Neural cell (in vitro differentiated cells): ENCODE measurements around the gene FAM200B. TPM values are rescaled to one million over a fixed set of nuclear protein-coding genes. Genes with fewer than 3 reads are reported as not detected.

Experiments used
- H2AFZ ChIP-seq: fragments of 200-600, 300-800 bp; sonication (generic), shearing (Covaris generic); 2 replicates; pipeline ENCODE4 v1.6.0; 2014; ENCODE audit warnings: low read depth, mild to moderate bottlenecking, antibody characterized with exemption, low read length, moderate library complexity
- H3F3A ChIP-seq: fragments of 200-600 bp; shearing (Covaris generic); 2 replicates; pipeline ENCODE4 v1.6.1; 2016; ENCODE audit warnings: mild to moderate bottlenecking, moderate library complexity, mixed read lengths, antibody characterized with exemption, low read length; ENCODE audit not compliant: insufficient read depth, poor library complexity, severe bottlenecking
- H3K27ac ChIP-seq: fragments of 200-600, 300-800 bp; sonication (generic), shearing (Covaris generic); 2 replicates; pipeline ENCODE4 v1.5.1; 2014; ENCODE audit warnings: mild to moderate bottlenecking, low read length, moderate library complexity
- H3K27me3 ChIP-seq: fragments of 300-800, 200-600 bp; sonication (generic), shearing (Covaris generic); 2 replicates; pipeline ENCODE4 v1.6.0; 2014; ENCODE audit warnings: mild to moderate bottlenecking, low read depth, low read length, moderate library complexity; ENCODE audit not compliant: insufficient read depth
- H3K36me3 ChIP-seq: fragments of 300-800, 200-600 bp; sonication (generic), shearing (Covaris generic); 2 replicates; pipeline ENCODE4 v1.5.1; 2014; ENCODE audit warnings: mild to moderate bottlenecking, antibody characterized with exemption, low read length, moderate library complexity; ENCODE audit not compliant: insufficient read depth
- H3K4me2 ChIP-seq: fragments of 300-800, 200-600 bp; sonication (generic), shearing (Covaris generic); 2 replicates; pipeline ENCODE4 v1.6.0; 2014; ENCODE audit warnings: mild to moderate bottlenecking, low read length
- H3K4me3 ChIP-seq: fragments of 300-800, 200-600 bp; sonication (generic), shearing (Covaris generic); 2 replicates; pipeline ENCODE4 v1.5.1; 2014; ENCODE audit warnings: mild to moderate bottlenecking, low read length, moderate library complexity
- H3K79me2 ChIP-seq: fragments of 200-600 bp; shearing (Covaris generic); replicated peaks from 2 replicates; pipeline ENCODE4 v1.6.0; 2014; ENCODE audit warnings: mild to moderate bottlenecking, low read length, moderate library complexity; ENCODE audit not compliant: insufficient read depth
- H3K9ac ChIP-seq: fragments of 300-800, 200-600 bp; sonication (generic), shearing (Covaris generic); 2 replicates; pipeline ENCODE4 v1.6.1; 2016; ENCODE audit warnings: mild to moderate bottlenecking, low read length, mixed read lengths
- H3K9me2 ChIP-seq: fragments of 200-600 bp; shearing (Covaris generic); 2 replicates; pipeline ENCODE4 v1.6.1; 2016; ENCODE audit warnings: mild to moderate bottlenecking, low read length, mixed read lengths; ENCODE audit not compliant: insufficient read depth
- H3K9me3 ChIP-seq: fragments of 200-600, 300-800 bp; sonication (generic), shearing (Covaris generic); 2 replicates; pipeline ENCODE4 v1.6.1; 2016; ENCODE audit warnings: mild to moderate bottlenecking, mixed run types, low read length, moderate library complexity, mixed read lengths
- H4K20me1 ChIP-seq: fragments of 200-600 bp; shearing (Covaris generic); 2 replicates; pipeline ENCODE4 v1.6.1; 2016; ENCODE audit warnings: mild to moderate bottlenecking, mixed run types; ENCODE audit not compliant: insufficient read depth
- EP300 ChIP-seq: fragments of 450-650 bp; conservative IDR thresholded peaks from 2 replicates; pipeline ENCODE4 v1.6.1; 2014; ENCODE audit warnings: antibody characterized with exemption, mild to moderate bottlenecking, moderate library complexity; ENCODE audit not compliant: poor library complexity, severe bottlenecking
- MXI1 ChIP-seq: fragments of 450-650 bp; conservative IDR thresholded peaks from 2 replicates; pipeline ENCODE4 v1.6.1; 2014; ENCODE audit warnings: antibody characterized with exemption, mild to moderate bottlenecking; ENCODE audit not compliant: poor library complexity, severe bottlenecking
- POLR2AphosphoS5 ChIP-seq: IDR thresholded peaks from 2 replicates; pipeline ENCODE4 v1.6.1; 2012
- RAD21 ChIP-seq: fragments of 450-650 bp; conservative IDR thresholded peaks from 2 replicates; pipeline ENCODE4 v1.6.1; 2014; ENCODE audit warnings: antibody characterized with exemption, mild to moderate bottlenecking, moderate library complexity
- SMC3 ChIP-seq: fragments of 450-650 bp; conservative IDR thresholded peaks from 2 replicates; pipeline ENCODE4 v1.6.1; 2014; ENCODE audit warnings: antibody characterized with exemption, mild to moderate bottlenecking, moderate library complexity; ENCODE audit not compliant: poor library complexity
- TAF1 ChIP-seq: IDR thresholded peaks from 2 replicates; pipeline ENCODE4 v1.6.1; 2012; ENCODE audit warnings: low read depth
- polyA plus RNA-seq: library from polyadenylated mRNA; depleted of rRNA; stranded (reverse); fragments of >200 nt; gene quantifications from 2 replicates; pipeline ENCODE4 v1.2.3, GENCODE V29; 2014
- TF ChIP-seq, protein P1 (sequence below): IDR thresholded peaks from 2 replicates; pipeline ENCODE4 v1.6.1; 2012; ENCODE audit warnings: borderline replicate concordance
- TF ChIP-seq, protein P2 (sequence below): fragments of 450-650 bp; IDR thresholded peaks from 2 replicates; pipeline ENCODE4 v1.5.1; 2014; ENCODE audit warnings: antibody characterized with exemption, mild to moderate bottlenecking, moderate library complexity; ENCODE audit not compliant: poor library complexity, severe bottlenecking

Gene FAM200B
- polyA plus RNA-seq, 1 donor from 2014 or later = 238 TPM

- Histone ChIP-seq H3K4me2 (no peak overlapping the region), H3K4me3 (no peak overlapping the region), H3F3A (peaks cover 10% of the 10 kb centered on the region), H4K20me1 (no peaks in the 10 kb centered on the region), H3K9ac (no peak overlapping the region), H3K9me3 (no peaks in the 10 kb centered on the region), H3K27ac (no peak overlapping the region), H3K27me3 (no peaks in the 10 kb centered on the region), H3K36me3 (no peaks in the 10 kb centered on the region), H3K9me2 (no peaks in the 10 kb centered on the region), H2AFZ (no peak overlapping the region), H3K79me2 (peaks cover 5% of the 10 kb centered on the region)
- TF ChIP-seq, protein P1, sequence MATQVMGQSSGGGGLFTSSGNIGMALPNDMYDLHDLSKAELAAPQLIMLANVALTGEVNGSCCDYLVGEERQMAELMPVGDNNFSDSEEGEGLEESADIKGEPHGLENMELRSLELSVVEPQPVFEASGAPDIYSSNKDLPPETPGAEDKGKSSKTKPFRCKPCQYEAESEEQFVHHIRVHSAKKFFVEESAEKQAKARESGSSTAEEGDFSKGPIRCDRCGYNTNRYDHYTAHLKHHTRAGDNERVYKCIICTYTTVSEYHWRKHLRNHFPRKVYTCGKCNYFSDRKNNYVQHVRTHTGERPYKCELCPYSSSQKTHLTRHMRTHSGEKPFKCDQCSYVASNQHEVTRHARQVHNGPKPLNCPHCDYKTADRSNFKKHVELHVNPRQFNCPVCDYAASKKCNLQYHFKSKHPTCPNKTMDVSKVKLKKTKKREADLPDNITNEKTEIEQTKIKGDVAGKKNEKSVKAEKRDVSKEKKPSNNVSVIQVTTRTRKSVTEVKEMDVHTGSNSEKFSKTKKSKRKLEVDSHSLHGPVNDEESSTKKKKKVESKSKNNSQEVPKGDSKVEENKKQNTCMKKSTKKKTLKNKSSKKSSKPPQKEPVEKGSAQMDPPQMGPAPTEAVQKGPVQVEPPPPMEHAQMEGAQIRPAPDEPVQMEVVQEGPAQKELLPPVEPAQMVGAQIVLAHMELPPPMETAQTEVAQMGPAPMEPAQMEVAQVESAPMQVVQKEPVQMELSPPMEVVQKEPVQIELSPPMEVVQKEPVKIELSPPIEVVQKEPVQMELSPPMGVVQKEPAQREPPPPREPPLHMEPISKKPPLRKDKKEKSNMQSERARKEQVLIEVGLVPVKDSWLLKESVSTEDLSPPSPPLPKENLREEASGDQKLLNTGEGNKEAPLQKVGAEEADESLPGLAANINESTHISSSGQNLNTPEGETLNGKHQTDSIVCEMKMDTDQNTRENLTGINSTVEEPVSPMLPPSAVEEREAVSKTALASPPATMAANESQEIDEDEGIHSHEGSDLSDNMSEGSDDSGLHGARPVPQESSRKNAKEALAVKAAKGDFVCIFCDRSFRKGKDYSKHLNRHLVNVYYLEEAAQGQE = no peak
- no peak for TF ChIP-seq SMC3
These were observed 22.8 kb upstream of the FAM200B start for GRCh38 chr4:15658781-15659180.

DNA sequence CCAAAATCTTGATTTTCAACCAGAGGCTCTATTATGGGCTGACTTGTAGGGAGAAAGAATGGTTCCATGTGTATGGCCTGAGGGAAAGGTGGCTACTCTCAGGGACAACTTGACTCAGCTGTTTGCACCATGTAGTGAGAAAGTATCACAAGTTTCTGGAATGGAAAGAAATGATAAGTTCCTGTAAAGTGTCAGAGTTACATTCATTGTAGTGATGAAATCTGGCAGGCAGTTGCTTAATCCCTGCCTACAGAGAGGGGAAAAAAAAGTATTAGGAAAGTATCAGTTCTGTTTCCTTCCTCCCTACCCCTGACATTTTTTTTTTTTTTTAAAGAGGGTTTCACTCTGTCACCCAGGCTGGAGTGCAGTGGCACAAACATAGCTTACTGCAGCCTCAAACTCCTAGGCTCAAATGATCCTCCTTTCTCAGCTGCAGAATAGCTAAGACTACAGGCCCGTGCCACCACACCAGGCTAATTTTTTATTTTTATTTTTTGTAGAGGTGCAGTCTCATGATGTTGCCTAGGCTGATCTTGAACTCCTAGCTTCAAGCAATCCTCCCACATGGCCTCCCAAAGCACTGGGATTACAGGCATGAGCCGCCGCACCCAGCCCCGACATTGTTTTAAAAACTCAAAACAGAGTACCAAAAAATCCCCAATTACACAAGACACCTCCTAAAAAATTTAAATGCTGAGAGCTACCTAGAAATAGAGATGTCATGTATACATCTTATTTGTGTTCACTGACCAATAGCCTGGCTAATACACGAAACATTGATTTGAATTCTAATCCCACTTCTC is 21.7 kb upstream of the FAM200B start:
- no peak overlapping the region for H2AFZ ChIP-seq
- H3K4me3 ChIP-seq = no peak overlapping the region
- H4K20me1 ChIP-seq = no peaks in the 10 kb centered on the region
- no peaks in the 10 kb centered on the region for H3K27me3 ChIP-seq
- no peaks in the 10 kb centered on the region for H3K9me3 ChIP-seq
- peaks cover 4% of the 10 kb centered on the region for H3F3A ChIP-seq
- no peaks in the 10 kb centered on the region for H3K9me2 ChIP-seq
- H3K36me3 ChIP-seq = no peaks in the 10 kb centered on the region
- no peak overlapping the region for H3K27ac ChIP-seq
- TF ChIP-seq POLR2AphosphoS5 (no peak), EP300 (no peak), MXI1 (no peak), RAD21 (no peak), TAF1 (no peak), SMC3 (no peak)
- TF ChIP-seq, protein P2, sequence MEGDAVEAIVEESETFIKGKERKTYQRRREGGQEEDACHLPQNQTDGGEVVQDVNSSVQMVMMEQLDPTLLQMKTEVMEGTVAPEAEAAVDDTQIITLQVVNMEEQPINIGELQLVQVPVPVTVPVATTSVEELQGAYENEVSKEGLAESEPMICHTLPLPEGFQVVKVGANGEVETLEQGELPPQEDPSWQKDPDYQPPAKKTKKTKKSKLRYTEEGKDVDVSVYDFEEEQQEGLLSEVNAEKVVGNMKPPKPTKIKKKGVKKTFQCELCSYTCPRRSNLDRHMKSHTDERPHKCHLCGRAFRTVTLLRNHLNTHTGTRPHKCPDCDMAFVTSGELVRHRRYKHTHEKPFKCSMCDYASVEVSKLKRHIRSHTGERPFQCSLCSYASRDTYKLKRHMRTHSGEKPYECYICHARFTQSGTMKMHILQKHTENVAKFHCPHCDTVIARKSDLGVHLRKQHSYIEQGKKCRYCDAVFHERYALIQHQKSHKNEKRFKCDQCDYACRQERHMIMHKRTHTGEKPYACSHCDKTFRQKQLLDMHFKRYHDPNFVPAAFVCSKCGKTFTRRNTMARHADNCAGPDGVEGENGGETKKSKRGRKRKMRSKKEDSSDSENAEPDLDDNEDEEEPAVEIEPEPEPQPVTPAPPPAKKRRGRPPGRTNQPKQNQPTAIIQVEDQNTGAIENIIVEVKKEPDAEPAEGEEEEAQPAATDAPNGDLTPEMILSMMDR = no peak
- TF ChIP-seq, protein P1 = no peak
- H3K79me2 ChIP-seq = no peaks in the 10 kb centered on the region
- H3K4me2 ChIP-seq = no peak overlapping the region
- H3K9ac ChIP-seq = no peak overlapping the region
